Measurements from ENCODE around the gene BABAM2. TPM values are rescaled to one million over a fixed set of nuclear protein-coding genes. Genes with fewer than 3 reads are reported as not detected.

Gene BABAM2
- total and polyA plus RNA-seq, 9 of the 15 experiments (the other 6 are each of a cell fraction or from before 2014, with no cell fraction given), result 10.9 to 37.4 (median 25.6) TPM

DNA sequence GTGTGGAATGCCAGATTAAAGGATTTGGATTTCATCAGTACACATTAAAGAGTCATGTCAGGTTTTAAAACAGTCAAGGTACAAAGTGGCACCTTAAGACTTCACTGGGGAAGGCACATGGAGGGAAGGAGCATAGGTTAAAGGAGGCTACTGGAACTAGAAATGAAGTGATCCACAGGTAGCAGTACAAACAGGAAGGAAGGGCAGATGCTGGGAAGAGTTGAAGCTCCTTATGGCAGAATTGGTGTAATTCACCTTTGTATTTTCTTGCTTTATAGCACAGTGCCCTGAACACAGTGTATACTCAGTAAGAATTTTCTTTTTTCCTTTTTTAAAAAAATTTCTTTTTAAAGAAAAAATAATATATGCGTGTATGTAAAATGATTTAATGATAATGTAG is 177.1 kb downstream of the BABAM2 start:
- no peak overlapping the region for H3K4me2 ChIP-seq (ENCODE audit: insufficient read depth, low read length)
- DNase-seq (ENCODE audit: extremely low read depth in 1 of 4, low spot score in 3 of 4) (no peak), ATAC-seq (no peak), FAIRE-seq (no peak)
- 43% methylated on average over 1 of the region's 1 CpG for WGBS (ENCODE audit: insufficient coverage, low coverage, missing lambda C conversion rate)
- no peaks in the 10 kb centered on the region for H3K9me1 ChIP-seq (ENCODE audit: control insufficient read depth, insufficient read depth, low read length)
- H2AFZ ChIP-seq (ENCODE audit: low read depth, low read length), result no peak overlapping the region
- no TSS peak for BruUV-seq (replicated peaks)
- intact Hi-C loops (cut with micrococcal nuclease), result no loop called here
- no peak overlapping the region for H3K4me3 ChIP-seq
- ChIA-PET CTCF (ENCODE audit: low intra/inter-chr PET ratio) (no interaction called here), POLR2A (no interaction called here)
- H4K20me1 ChIP-seq (replicated peaks; ENCODE audit: control insufficient read depth, insufficient read depth, low read length), result no peaks in the 10 kb centered on the region
- no peaks in the 10 kb centered on the region for H3K9me3 ChIP-seq (replicated peaks; ENCODE audit: control insufficient read depth, insufficient read depth, low read depth, low read length)
- H3K27me3 ChIP-seq (ENCODE audit: control insufficient read depth in 2 of 2, insufficient read depth in 2 of 2, low read length in 2 of 2), result no peaks in the 10 kb centered on the region
- no peaks in the 10 kb centered on the region; a peak in 1 of 5 replicates for H3K4me1 ChIP-seq (replicated peaks in 1 of 2; ENCODE audit: control insufficient read depth in 2 of 2, insufficient read depth in 2 of 2, low read length in 2 of 2)
- in situ Hi-C loops (cut with MboI), result no loop called here
- no peaks in the 10 kb centered on the region for H3K79me2 ChIP-seq (ENCODE audit: control insufficient read depth, insufficient read depth, low read length)
- H3K9ac ChIP-seq (ENCODE audit: insufficient read depth in 1 of 2, low read depth in 2 of 2, low read length in 2 of 2), result no peak overlapping the region
- TF ChIP-seq POLR2G (IDR thresholded peaks at IDR 0.05; ENCODE audit: low read depth, low read length) (no peak), E2F4 (CRISPR knock-in tag; IDR thresholded peaks at IDR 0.05; ENCODE audit: low read depth) (no peak), ZNF140 (CRISPR knock-in tag; IDR thresholded peaks at IDR 0.05) (no peak), IFI16 (CRISPR knock-in tag; IDR thresholded peaks at IDR 0.05) (no peak), SMAD1 (IDR thresholded peaks at IDR 0.05; ENCODE audit: low read depth, low read length, partially characterized antibody) (no peak), ZSCAN29 (IDR thresholded peaks at IDR 0.05) (no peak), ZSCAN32 (CRISPR knock-in tag; IDR thresholded peaks at IDR 0.05) (no peak), NR3C1 (CRISPR knock-in tag; IDR thresholded peaks at IDR 0.05) (no peak), ZNF121 (CRISPR knock-in tag; conservative IDR thresholded peaks at IDR 0.05) (no peak), SP1 (CRISPR knock-in tag; IDR thresholded peaks at IDR 0.05) (no peak), GATAD2B (IDR thresholded peaks at IDR 0.05; ENCODE audit: borderline replicate concordance) (no peak), SUPT5H (IDR thresholded peaks at IDR 0.05) (no peak), ZNF232 (CRISPR knock-in tag; IDR thresholded peaks at IDR 0.05) (no peak), POU5F1 (IDR thresholded peaks at IDR 0.05; ENCODE audit: borderline replicate concordance, low read depth, low read length, partially characterized antibody) (no peak), GABPB2 (CRISPR knock-in tag; conservative IDR thresholded peaks at IDR 0.05) (no peak)
- TF ChIP-seq, protein P1, sequence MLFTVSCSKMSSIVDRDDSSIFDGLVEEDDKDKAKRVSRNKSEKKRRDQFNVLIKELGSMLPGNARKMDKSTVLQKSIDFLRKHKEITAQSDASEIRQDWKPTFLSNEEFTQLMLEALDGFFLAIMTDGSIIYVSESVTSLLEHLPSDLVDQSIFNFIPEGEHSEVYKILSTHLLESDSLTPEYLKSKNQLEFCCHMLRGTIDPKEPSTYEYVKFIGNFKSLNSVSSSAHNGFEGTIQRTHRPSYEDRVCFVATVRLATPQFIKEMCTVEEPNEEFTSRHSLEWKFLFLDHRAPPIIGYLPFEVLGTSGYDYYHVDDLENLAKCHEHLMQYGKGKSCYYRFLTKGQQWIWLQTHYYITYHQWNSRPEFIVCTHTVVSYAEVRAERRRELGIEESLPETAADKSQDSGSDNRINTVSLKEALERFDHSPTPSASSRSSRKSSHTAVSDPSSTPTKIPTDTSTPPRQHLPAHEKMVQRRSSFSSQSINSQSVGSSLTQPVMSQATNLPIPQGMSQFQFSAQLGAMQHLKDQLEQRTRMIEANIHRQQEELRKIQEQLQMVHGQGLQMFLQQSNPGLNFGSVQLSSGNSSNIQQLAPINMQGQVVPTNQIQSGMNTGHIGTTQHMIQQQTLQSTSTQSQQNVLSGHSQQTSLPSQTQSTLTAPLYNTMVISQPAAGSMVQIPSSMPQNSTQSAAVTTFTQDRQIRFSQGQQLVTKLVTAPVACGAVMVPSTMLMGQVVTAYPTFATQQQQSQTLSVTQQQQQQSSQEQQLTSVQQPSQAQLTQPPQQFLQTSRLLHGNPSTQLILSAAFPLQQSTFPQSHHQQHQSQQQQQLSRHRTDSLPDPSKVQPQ (CRISPR knock-in tag; IDR thresholded peaks at IDR 0.05; ENCODE audit: borderline replicate concordance), result no peak
- H3K27ac ChIP-seq (ENCODE audit: extremely low read depth, low read depth, low read length), result no peak overlapping the region
- no peaks in the 10 kb centered on the region for H3K36me3 ChIP-seq (ENCODE audit: control insufficient read depth, insufficient read depth, low read length)
